Astrocyte of the spinal cord (primary cell): ENCODE measurements around the gene TTC7B.
A peak's percentile ranks its signal among the peaks of the same experiment; 100 is the strongest.

Experiments
- DNase-seq: peaks from one replicate; pipeline ENCODE4 v3.0.0; 2011; ENCODE audit warnings: low read depth, low spot score
- H3K4me3 ChIP-seq: 2 replicates; pipeline ENCODE4 v1.5.1; 2011; ENCODE audit warnings: low read depth, mild to moderate bottlenecking, low read length, moderate library complexity
- in situ Hi-C: cut with HindIII; loops from 2 replicates; pipeline ENCODE4 v1.10.0; 2017; ENCODE audit warnings: low sequenced_read_pairs
- TF ChIP-seq, protein P1 (sequence below): IDR thresholded peaks from 2 replicates; pipeline ENCODE4 v1.5.1; 2012; ENCODE audit warnings: low read depth, mild to moderate bottlenecking, low read length, inconsistent platforms

Gene TTC7B

DNA sequence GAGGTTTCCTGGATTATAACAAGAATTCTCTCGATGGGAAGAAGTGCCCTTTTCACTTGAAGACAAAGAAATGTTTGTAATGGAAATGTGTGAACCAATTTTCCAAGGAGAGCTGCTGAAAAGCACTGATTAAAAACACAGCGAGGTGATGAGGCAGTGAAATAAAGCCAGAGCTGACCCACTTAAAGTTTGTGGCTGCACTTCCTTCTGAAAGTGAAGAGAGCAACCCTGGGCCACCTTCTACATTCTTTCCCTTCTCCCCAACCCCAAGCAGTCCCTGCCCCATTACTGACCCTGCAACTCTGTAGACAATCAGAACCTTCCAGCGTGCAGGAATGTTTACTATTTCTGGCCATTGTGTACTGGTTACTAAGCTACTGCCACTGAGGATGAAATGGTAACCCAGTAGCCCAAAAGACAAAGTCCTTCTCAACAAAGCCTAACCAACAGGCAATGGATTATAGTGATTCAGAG is 173.9 kb downstream of the TTC7B start:
- H3K4me3 ChIP-seq, result no peak overlapping the region
- TF ChIP-seq, protein P1, sequence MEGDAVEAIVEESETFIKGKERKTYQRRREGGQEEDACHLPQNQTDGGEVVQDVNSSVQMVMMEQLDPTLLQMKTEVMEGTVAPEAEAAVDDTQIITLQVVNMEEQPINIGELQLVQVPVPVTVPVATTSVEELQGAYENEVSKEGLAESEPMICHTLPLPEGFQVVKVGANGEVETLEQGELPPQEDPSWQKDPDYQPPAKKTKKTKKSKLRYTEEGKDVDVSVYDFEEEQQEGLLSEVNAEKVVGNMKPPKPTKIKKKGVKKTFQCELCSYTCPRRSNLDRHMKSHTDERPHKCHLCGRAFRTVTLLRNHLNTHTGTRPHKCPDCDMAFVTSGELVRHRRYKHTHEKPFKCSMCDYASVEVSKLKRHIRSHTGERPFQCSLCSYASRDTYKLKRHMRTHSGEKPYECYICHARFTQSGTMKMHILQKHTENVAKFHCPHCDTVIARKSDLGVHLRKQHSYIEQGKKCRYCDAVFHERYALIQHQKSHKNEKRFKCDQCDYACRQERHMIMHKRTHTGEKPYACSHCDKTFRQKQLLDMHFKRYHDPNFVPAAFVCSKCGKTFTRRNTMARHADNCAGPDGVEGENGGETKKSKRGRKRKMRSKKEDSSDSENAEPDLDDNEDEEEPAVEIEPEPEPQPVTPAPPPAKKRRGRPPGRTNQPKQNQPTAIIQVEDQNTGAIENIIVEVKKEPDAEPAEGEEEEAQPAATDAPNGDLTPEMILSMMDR, result no peak
- DNase-seq, result peak; percentile 57
- in situ Hi-C loops, result no loop called here

DNA sequence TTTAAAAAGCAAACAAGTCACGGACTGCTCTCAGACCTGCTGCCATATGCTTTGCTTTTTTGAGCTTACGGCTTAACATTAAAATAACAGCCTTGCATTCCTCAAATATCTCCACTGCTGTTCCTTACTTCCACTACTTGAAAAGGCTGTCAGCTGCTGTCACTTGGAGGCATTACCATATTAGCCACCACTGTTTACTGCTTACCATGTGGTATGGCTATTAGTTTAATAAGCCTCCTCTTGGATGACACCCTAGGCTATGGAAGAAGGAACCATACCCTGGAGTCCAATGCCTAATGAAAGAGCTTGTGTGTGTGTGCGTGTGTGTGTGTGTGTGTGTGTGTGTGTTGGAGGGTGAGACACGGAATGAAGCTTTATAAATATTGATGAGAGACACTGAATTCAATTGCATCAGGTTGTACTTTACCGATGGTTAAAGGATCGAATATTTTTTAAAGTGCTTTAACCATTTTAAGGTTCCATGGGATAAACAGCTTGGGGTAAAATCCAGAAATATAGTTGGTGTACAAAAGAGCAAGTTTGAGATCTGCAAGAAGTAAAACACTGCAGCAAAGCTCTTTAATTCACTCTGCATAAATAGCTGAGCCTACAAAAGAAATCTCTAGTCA is 174.5 kb downstream of the TTC7B start:
- in situ Hi-C loops, result no loop called here
- TF ChIP-seq, protein P1, result no peak
- H3K4me3 ChIP-seq, result no peak overlapping the region
- DNase-seq, result peak; percentile 16

DNA sequence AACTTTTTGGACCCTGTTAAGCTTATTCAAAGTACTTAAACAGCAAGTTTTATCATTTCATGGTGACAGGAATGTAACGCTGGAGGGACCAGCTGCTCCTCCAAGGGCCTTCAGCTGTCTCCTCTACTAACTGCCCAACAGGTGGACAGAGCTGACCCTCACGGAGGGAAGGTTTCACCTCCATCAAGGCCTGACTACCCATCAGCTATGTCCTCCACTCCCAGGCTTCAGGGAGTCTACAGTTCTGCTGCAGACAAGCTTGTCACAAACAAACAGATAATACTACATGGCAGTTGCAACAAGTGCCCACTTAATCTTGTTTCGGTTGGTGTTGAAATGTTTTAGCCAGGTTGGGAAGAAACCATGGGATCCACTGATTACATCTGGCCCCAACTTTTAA is 175.1 kb downstream of the TTC7B start:
- in situ Hi-C loops, result no loop called here
- TF ChIP-seq, protein P1, result no peak
- DNase-seq, result no peak
- H3K4me3 ChIP-seq, result no peak overlapping the region

DNA sequence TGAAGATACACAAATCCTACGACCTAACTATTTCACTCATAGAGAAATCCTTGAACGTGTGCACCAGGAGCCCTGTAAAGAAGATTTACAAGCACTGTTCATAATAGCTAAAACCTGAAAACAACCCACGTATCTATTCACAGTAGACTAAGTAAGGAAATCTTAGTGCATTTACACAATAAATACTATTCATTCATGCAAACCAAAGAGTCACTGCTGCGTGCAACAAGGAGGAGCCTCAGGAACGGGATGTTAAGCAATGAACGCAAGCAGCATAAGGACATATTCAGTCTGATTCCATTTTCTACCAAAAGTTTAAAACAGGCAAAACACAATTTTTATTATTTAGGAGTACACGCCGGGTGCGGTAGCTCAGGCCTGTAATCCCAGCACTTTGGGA is 176.6 kb downstream of the TTC7B start:
- TF ChIP-seq, protein P1, result no peak
- no peak for DNase-seq
- in situ Hi-C loops, result no loop called here
- H3K4me3 ChIP-seq, result no peak overlapping the region

DNA sequence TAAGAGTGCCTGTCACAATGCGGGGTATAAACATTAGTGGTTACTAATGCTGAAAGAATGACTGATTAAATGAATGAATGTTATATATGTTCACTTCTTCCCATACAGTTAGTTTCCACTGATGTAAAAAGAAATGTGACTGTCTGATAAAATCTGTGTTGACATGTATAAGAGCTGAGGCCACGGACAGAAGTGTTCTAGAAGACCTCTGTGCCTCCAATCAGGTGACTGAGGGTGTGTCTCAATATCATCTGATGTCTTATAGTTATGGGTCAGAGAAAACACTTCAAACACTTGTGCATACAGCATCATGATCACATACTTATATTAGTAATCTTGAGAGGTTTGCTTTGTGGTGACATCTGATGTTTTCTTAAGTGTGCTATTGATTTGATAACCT is 183.4 kb downstream of the TTC7B start:
- in situ Hi-C loops, result no loop called here
- no peak overlapping the region for H3K4me3 ChIP-seq
- DNase-seq, result no peak
- TF ChIP-seq, protein P1, result no peak

DNA sequence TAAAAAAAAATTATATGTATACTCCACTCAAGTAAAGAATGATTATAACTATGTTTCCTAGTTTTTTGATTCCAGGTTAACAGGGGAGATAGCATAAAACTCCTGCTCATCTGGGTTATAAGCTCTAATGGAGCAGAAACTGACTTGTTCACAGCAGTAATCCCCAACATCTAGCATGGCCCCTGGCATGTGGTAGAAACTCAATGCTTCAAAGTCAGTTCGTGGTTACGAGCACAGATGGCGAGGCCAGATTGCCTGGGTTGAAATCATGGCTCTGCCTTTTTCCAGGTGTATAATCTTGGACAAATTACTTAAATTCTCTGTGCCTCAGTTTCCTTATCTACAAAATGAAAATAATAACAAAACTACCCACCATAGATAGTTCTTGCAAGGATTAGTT is 183.8 kb downstream of the TTC7B start:
- in situ Hi-C loops, result no loop called here
- no peak overlapping the region for H3K4me3 ChIP-seq
- TF ChIP-seq, protein P1, result no peak
- peak; percentile 45 for DNase-seq
